ENCODE results near the gene FZR1. TPM values are rescaled to one million over a fixed set of nuclear protein-coding genes. Genes with fewer than 3 reads are reported as not detected.
"Not testable (repeated sequence)": the region's sequence is repeated elsewhere in the genome, so short reads cannot be mapped to it uniquely, and the experiment has no call there.

Gene FZR1
- total and polyA plus RNA-seq, 7 experiments from 2014 or later, result 7.8 to 90.7 (median 66.7) TPM

GRCh38 chr19:3527238-3527910 is 21.3 kb downstream of the FZR1 start:
- CTCF ChIA-PET, result no interaction called here
- POLR2A ChIA-PET, result interaction anchor here (0.6 to 0.8 kb wide), 2 partner anchors 98 to 195 kb away, joined by 3 to 5 read pairs; no protein-coding TSS in a partner anchor
- Histone ChIP-seq H3K4me1 (ENCODE audit: control insufficient read depth in 2 of 2, insufficient read depth in 2 of 2, low read length in 2 of 2) (no peaks in the 10 kb centered on the region), H3K36me3 (ENCODE audit: control insufficient read depth in 2 of 3, insufficient read depth in 3 of 3, low read length in 3 of 3) (peaks cover 0 to 86% (median 18%) of the 10 kb centered on the region in 3 experiments), H3K27ac (ENCODE audit: low read depth, low read length) (no peak overlapping the region), H3K27me3 (ENCODE audit: control insufficient read depth in 2 of 2, insufficient read depth in 2 of 2, low read length in 2 of 2) (no peaks in the 10 kb centered on the region), H3K4me3 (ENCODE audit: low read length) (no peak overlapping the region), H3K9me3 (ENCODE audit: control insufficient read depth in 2 of 3, low read length in 3 of 3) (no peaks in the 10 kb centered on the region)
- Mint-ChIP-seq H3K36me3 (peaks cover 0 to 16% (median 4%) of the 10 kb centered on the region in 5 donors), H3K9me3 (no peaks in the 10 kb centered on the region), H3K4me1 (no peaks in the 10 kb centered on the region), H3K27ac (no peak overlapping the region), H3K4me3 (no peak overlapping the region), H3K27me3 (no peaks in the 10 kb centered on the region)
- no peak for DNase-seq
- no peak for ATAC-seq
- intact Hi-C loops (cut with micrococcal nuclease), result no loop called here

GRCh38 chr19:3528080-3528479 is 22.0 kb downstream of the FZR1 start:
- ChIA-PET POLR2A (interaction anchor here (0.6 kb wide), 1 partner anchor 194 kb away, joined by 3 read pairs; no protein-coding TSS in a partner anchor), CTCF (no interaction called here)
- no peaks in the 10 kb centered on the region for H3K9me3 ChIP-seq (ENCODE audit: control insufficient read depth in 2 of 3, low read length in 3 of 3)
- Mint-ChIP-seq H3K4me3 (no peak overlapping the region), H3K27ac (peak overlapping the region in 1 of 9 donors; percentile 41), H3K36me3 (peaks cover 0 to 16% (median 4%) of the 10 kb centered on the region in 5 donors), H3K27me3 (no peaks in the 10 kb centered on the region), H3K4me1 (no peaks in the 10 kb centered on the region), H3K9me3 (no peaks in the 10 kb centered on the region)
- intact Hi-C loops (cut with micrococcal nuclease), result no loop called here
- no peaks in the 10 kb centered on the region for H3K4me1 ChIP-seq (ENCODE audit: control insufficient read depth in 2 of 2, insufficient read depth in 2 of 2, low read length in 2 of 2)
- H3K27ac ChIP-seq (ENCODE audit: low read depth, low read length), result no peak overlapping the region
- ATAC-seq (no peak), DNase-seq (no peak)
- no peak overlapping the region for H3K4me3 ChIP-seq (ENCODE audit: low read length)
- peaks cover 0 to 86% (median 18%) of the 10 kb centered on the region in 3 experiments for H3K36me3 ChIP-seq (ENCODE audit: control insufficient read depth in 2 of 3, insufficient read depth in 3 of 3, low read length in 3 of 3)
- no peaks in the 10 kb centered on the region for H3K27me3 ChIP-seq (ENCODE audit: control insufficient read depth in 2 of 2, insufficient read depth in 2 of 2, low read length in 2 of 2)

DNA sequence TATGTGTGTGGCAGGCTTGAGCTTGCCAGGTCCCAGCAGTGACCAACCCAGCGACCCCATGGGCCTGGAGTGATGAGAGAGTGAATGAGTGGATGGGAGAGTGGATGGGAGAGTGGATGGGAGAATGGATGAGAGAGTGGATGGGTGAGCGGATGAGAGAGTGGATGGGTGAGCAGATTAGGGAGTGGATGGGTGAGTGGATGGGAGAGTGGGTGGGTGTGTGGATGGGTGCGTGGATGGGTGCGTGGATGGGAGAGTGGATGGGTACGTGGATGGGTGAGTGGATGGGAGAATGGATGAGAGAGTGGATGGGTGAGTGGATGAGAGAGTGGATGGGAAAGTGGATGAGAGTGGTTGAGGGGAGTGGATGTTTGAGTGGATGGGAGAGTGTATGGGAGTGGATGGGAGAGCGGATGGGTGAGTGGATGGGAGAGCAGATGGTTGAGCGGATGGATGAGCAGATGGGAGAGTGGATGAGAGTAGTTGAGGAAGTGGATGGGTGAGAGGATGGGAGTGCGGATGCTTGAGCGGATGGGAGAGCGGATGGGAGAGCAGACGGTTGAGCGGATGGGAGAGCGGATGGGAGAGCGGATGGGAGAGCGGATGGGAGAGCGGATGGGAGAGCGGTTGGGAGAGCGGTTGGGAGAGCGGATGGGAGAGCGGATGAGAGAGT is 22.6 kb downstream of the FZR1 start:
- Histone ChIP-seq H3K4me1 (ENCODE audit: control insufficient read depth in 2 of 2, insufficient read depth in 2 of 2, low read length in 2 of 2) (no peaks in the 10 kb centered on the region), H3K9me3 (ENCODE audit: control insufficient read depth in 2 of 3, low read length in 3 of 3) (no peaks in the 10 kb centered on the region), H3K4me3 (ENCODE audit: low read length) (no peak overlapping the region), H3K36me3 (ENCODE audit: control insufficient read depth in 2 of 3, insufficient read depth in 3 of 3, low read length in 3 of 3) (peaks cover 0 to 86% (median 13%) of the 10 kb centered on the region in 3 experiments), H3K27me3 (ENCODE audit: control insufficient read depth in 2 of 2, insufficient read depth in 2 of 2, low read length in 2 of 2) (no peaks in the 10 kb centered on the region), H3K27ac (ENCODE audit: low read depth, low read length) (no peak overlapping the region)
- Mint-ChIP-seq H3K27me3 (no peaks in the 10 kb centered on the region), H3K36me3 (peaks cover 0 to 19% (median 4%) of the 10 kb centered on the region in 5 donors), H3K27ac (no peak overlapping the region), H3K9me3 (no peaks in the 10 kb centered on the region), H3K4me3 (no peak overlapping the region), H3K4me1 (no peaks in the 10 kb centered on the region)
- POLR2A ChIA-PET, result no interaction called here
- DNase-seq, result no peak
- intact Hi-C loops (cut with micrococcal nuclease), result no loop called here
- CTCF ChIA-PET, result no interaction called here
- no peak for ATAC-seq

- H3K27me3 ChIP-seq (ENCODE audit: control insufficient read depth in 2 of 2, insufficient read depth in 2 of 2, low read length in 2 of 2); CTCF ChIA-PET; ATAC-seq; H3K9me3 Mint-ChIP-seq; H3K4me3 Mint-ChIP-seq; H3K4me1 Mint-ChIP-seq; POLR2A ChIA-PET; H3K4me3 ChIP-seq (ENCODE audit: low read length); DNase-seq; H3K27ac ChIP-seq (ENCODE audit: low read depth, low read length); H3K4me1 ChIP-seq (ENCODE audit: control insufficient read depth in 2 of 2, insufficient read depth in 2 of 2, low read length in 2 of 2); intact Hi-C loops (cut with micrococcal nuclease); H3K27me3 Mint-ChIP-seq; H3K27ac Mint-ChIP-seq; H3K9me3 ChIP-seq (ENCODE audit: control insufficient read depth in 2 of 3, low read length in 3 of 3): not testable (repeated sequence)
- H3K36me3 Mint-ChIP-seq, result peaks cover 0 to 15% (median 4%) of the 10 kb centered on the region in 5 donors
- H3K36me3 ChIP-seq (ENCODE audit: control insufficient read depth in 2 of 3, insufficient read depth in 3 of 3, low read length in 3 of 3), result peaks cover 0 to 86% (median 11%) of the 10 kb centered on the region in 3 experiments
These were observed 23.2 kb downstream of the FZR1 start for GRCh38 chr19:3529299-3529698.

DNA sequence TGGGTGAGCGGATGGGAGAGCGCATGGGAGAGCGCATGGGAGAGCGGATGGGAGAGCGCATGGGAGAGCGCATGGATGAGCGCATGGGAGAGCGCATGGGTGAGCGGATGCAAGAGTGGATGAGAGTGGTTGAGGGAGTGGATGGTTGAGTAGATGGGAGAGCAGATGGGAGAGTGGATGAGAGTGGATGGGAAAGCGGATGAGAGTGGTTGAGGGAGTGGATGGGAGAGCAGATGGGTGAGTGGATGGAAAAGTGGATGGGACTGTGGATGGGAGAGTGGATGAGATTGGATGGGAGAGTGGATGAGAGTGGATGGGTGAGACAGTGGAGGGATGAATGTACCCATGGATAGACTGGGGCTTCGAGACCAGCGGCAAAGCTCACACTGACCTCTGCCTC is 24.3 kb downstream of the FZR1 start:
- Mint-ChIP-seq H3K36me3 (peaks cover 0 to 16% (median 0%) of the 10 kb centered on the region in 5 donors), H3K27me3 (no peaks in the 10 kb centered on the region), H3K4me1 (peaks cover 0 to 2% (median 0%) of the 10 kb centered on the region in 7 donors), H3K4me3 (no peak overlapping the region), H3K27ac (no peak overlapping the region), H3K9me3 (no peaks in the 10 kb centered on the region)
- H3K27ac ChIP-seq (ENCODE audit: low read depth, low read length), result no peak overlapping the region
- intact Hi-C loops (cut with micrococcal nuclease), result no loop called here
- H3K9me3 ChIP-seq (ENCODE audit: control insufficient read depth in 2 of 3, low read length in 3 of 3), result no peaks in the 10 kb centered on the region
- POLR2A ChIA-PET, result interaction anchor here (0.7 kb wide), 1 partner anchor 1292 kb away, joined by 3 read pairs; no protein-coding TSS in a partner anchor
- CTCF ChIA-PET, result no interaction called here
- DNase-seq (no peak), ATAC-seq (no peak)
- peaks cover 0 to 88% (median 11%) of the 10 kb centered on the region in 3 experiments for H3K36me3 ChIP-seq (ENCODE audit: control insufficient read depth in 2 of 3, insufficient read depth in 3 of 3, low read length in 3 of 3)
- H3K4me3 ChIP-seq (ENCODE audit: low read length), result no peak overlapping the region
- H3K4me1 ChIP-seq (ENCODE audit: control insufficient read depth in 2 of 2, insufficient read depth in 2 of 2, low read length in 2 of 2), result no peaks in the 10 kb centered on the region
- no peaks in the 10 kb centered on the region for H3K27me3 ChIP-seq (ENCODE audit: control insufficient read depth in 2 of 2, insufficient read depth in 2 of 2, low read length in 2 of 2)

GRCh38 chr19:3531716-3532115 is 25.6 kb downstream of the FZR1 start:
- no peak overlapping the region for H3K4me3 ChIP-seq (ENCODE audit: low read length)
- no peak overlapping the region for H3K4me3 Mint-ChIP-seq
- peaks cover 0 to 16% (median 0%) of the 10 kb centered on the region in 5 donors for H3K36me3 Mint-ChIP-seq
- ATAC-seq (no peak), DNase-seq (no peak)
- ChIA-PET POLR2A (no interaction called here), CTCF (interaction anchor here (0.6 kb wide), 1 partner anchor 30 kb away, joined by 3 read pairs; no protein-coding TSS in a partner anchor)
- no peaks in the 10 kb centered on the region for H3K9me3 ChIP-seq (ENCODE audit: control insufficient read depth in 2 of 3, low read length in 3 of 3)
- no peaks in the 10 kb centered on the region for H3K27me3 Mint-ChIP-seq
- H3K4me1 Mint-ChIP-seq, result peaks cover 0 to 2% (median 0%) of the 10 kb centered on the region in 7 donors
- H3K27ac Mint-ChIP-seq, result no peak overlapping the region
- no peak overlapping the region for H3K27ac ChIP-seq (ENCODE audit: low read depth, low read length)
- H3K4me1 ChIP-seq (ENCODE audit: control insufficient read depth in 2 of 2, insufficient read depth in 2 of 2, low read length in 2 of 2), result no peaks in the 10 kb centered on the region
- peaks cover 0 to 90% (median 10%) of the 10 kb centered on the region in 3 experiments for H3K36me3 ChIP-seq (ENCODE audit: control insufficient read depth in 2 of 3, insufficient read depth in 3 of 3, low read length in 3 of 3)
- intact Hi-C loops (cut with micrococcal nuclease), result no loop called here
- H3K9me3 Mint-ChIP-seq, result no peaks in the 10 kb centered on the region
- no peaks in the 10 kb centered on the region for H3K27me3 ChIP-seq (ENCODE audit: control insufficient read depth in 2 of 2, insufficient read depth in 2 of 2, low read length in 2 of 2)
